H1 (cell line): ENCODE results near the gene CTDNEP1. TPM values are rescaled to one million over a fixed set of nuclear protein-coding genes. Genes with fewer than 3 reads are reported as not detected.
A peak's percentile ranks its signal among the peaks of the same experiment; 100 is the strongest.

Experiments used
- CTCF ChIA-PET: fragments of 300-600 bp; sonication (Branson Sonifier 250); formaldehyde crosslinking; loops from one replicate; lab custom pipeline; 2021; ENCODE audit not compliant: partially characterized antibody; lab: Charles Lee
- POLR2A ChIA-PET: fragments of 300-600 bp; sonication (Branson Sonifier 250); formaldehyde crosslinking; loops from one replicate; lab custom pipeline; 2021; ENCODE audit warnings: inconsistent platforms; ENCODE audit not compliant: partially characterized antibody; lab: Charles Lee
- DNase-seq, 2 experiments: peaks; one replicate each; pipeline versions ENCODE4 v3.0.0 to v3.0.0-alpha.2; 2010 to 2022; ENCODE audit warnings: low spot score in 2 of 2, low read depth in 1 of 2, mixed read lengths in 1 of 2
- FAIRE-seq: peaks from 2 replicates; lab custom pipeline; 2011; peaks lifted over from hg19 to GRCh38; lab: Jason Lieb, UNC
- H2AFZ ChIP-seq: 2 replicates; pipeline ENCODE4 v1.8.1; 2012; ENCODE audit warnings: low read length, inconsistent platforms
- H2AK5ac ChIP-seq: 2 replicates; pipeline ENCODE4 v1.6.1; 2013; ENCODE audit warnings: low read depth, low read length
- H2BK120ac ChIP-seq: replicated peaks from 2 replicates; pipeline ENCODE3; 2013; ENCODE audit warnings: low read depth, low read length, inconsistent platforms
- H2BK12ac ChIP-seq: 2 replicates; pipeline ENCODE4 v1.6.1; 2013; ENCODE audit warnings: low read depth, low read length
- H2BK15ac ChIP-seq: 2 replicates; pipeline ENCODE4 v1.6.1; 2013; ENCODE audit warnings: low read length
- H2BK20ac ChIP-seq: 2 replicates; pipeline ENCODE4 v1.6.1; 2013; ENCODE audit warnings: low read length
- H2BK5ac ChIP-seq: 2 replicates; pipeline ENCODE4 v1.6.1; 2013; ENCODE audit warnings: low read depth, low read length
- H3K14ac ChIP-seq: 2 replicates; pipeline ENCODE4 v1.6.1; 2013; ENCODE audit warnings: inconsistent platforms; ENCODE audit not compliant: insufficient read length
- H3K18ac ChIP-seq: 2 replicates; pipeline ENCODE4 v1.6.1; 2013; ENCODE audit warnings: low read length; ENCODE audit errors: extremely low read depth
- H3K23ac ChIP-seq: 2 replicates; pipeline ENCODE4 v1.6.1; 2013; ENCODE audit warnings: inconsistent platforms; ENCODE audit not compliant: insufficient read length
- H3K23me2 ChIP-seq: 2 replicates; pipeline ENCODE4 v1.6.1; 2013; ENCODE audit warnings: low read depth, low read length
- H3K27ac ChIP-seq: 2 replicates; pipeline ENCODE4 v1.6.1; 2011; ENCODE audit warnings: low read depth, low read length, inconsistent platforms
- H3K27me3 ChIP-seq, 4 experiments: replicated peaks in 1 of 4; 1 replicate in 1 of 4; 2 replicates in 3 of 4; pipeline versions ENCODE4 v1.6.1 to v1.8.1; 2011 to 2013; ENCODE audit warnings: low read length in 3 of 4, mild to moderate bottlenecking in 3 of 4, inconsistent platforms in 2 of 4, mixed read lengths in 2 of 4, moderate library complexity in 1 of 4; ENCODE audit not compliant: control insufficient read depth in 3 of 4, insufficient read depth in 3 of 4; ENCODE audit errors: extremely low read depth in 1 of 4
- H3K36me3 ChIP-seq, 4 experiments: 2 replicates each; pipeline versions ENCODE4 v1.6.1 to v1.8.1; 2011 to 2013; ENCODE audit warnings: mild to moderate bottlenecking in 4 of 4, low read length in 3 of 4, moderate library complexity in 2 of 4, control low read depth in 1 of 4, inconsistent platforms in 1 of 4; ENCODE audit not compliant: insufficient read depth in 4 of 4, control insufficient read depth in 2 of 4
- H3K4ac ChIP-seq: replicated peaks from 2 replicates; pipeline ENCODE3; 2013; ENCODE audit warnings: low read length, low read depth, mixed read lengths, inconsistent platforms; ENCODE audit not compliant: insufficient read length
- H3K4me1 ChIP-seq, 4 experiments: replicated peaks in 1 of 4; 1 replicate in 1 of 4; 2 replicates in 3 of 4; pipeline versions ENCODE4 v1.6.1 to v1.8.1; 2011 to 2013; ENCODE audit warnings: low read length in 3 of 4, inconsistent platforms in 2 of 4, mixed read lengths in 1 of 4; ENCODE audit not compliant: insufficient read depth in 4 of 4, control insufficient read depth in 3 of 4
- H3K4me2 ChIP-seq, 2 experiments: 2 replicates each; pipeline versions ENCODE4 v1.6.1 to v1.8.1; 2011 to 2013; ENCODE audit warnings: low read depth in 2 of 2, low read length in 2 of 2, control low read depth in 1 of 2, inconsistent platforms in 1 of 2, mild to moderate bottlenecking in 1 of 2; ENCODE audit not compliant: insufficient read depth in 1 of 2
- H3K4me3 ChIP-seq, 4 experiments: fragments of 200-600, 300-600 bp in 1 of 4; sonication (generic), shearing (Covaris generic), sonication (Bioruptor Twin) in 1 of 4; 2 replicates each; pipeline versions ENCODE4 v1.5.1 to v1.8.1; 2011 to 2016; ENCODE audit warnings: low read length in 4 of 4, low read depth in 3 of 4, control low read depth in 2 of 4, inconsistent platforms in 2 of 4, mild to moderate bottlenecking in 2 of 4, mixed read lengths in 1 of 4, moderate library complexity in 1 of 4; ENCODE audit not compliant: insufficient read depth in 2 of 4; ENCODE audit errors: extremely low read depth in 1 of 4
- H3K56ac ChIP-seq: replicated peaks from 2 replicates; pipeline ENCODE3; 2013; ENCODE audit warnings: low read depth, mild to moderate bottlenecking, mixed read lengths, low read length, inconsistent platforms; ENCODE audit not compliant: insufficient read length
- H3K79me1 ChIP-seq: 2 replicates; pipeline ENCODE4 v1.6.1; 2013; ENCODE audit warnings: low read depth, low read length, control low read depth
- H3K79me2 ChIP-seq, 2 experiments: 2 replicates each; pipeline versions ENCODE4 v1.6.1 to v1.8.1; 2012 to 2013; ENCODE audit warnings: low read length in 2 of 2, mild to moderate bottlenecking in 2 of 2, inconsistent platforms in 1 of 2; ENCODE audit not compliant: insufficient read depth in 2 of 2, control insufficient read depth in 1 of 2
- H3K9ac ChIP-seq, 4 experiments: replicated peaks in 1 of 4; 1 replicate in 1 of 4; 2 replicates in 3 of 4; pipeline versions ENCODE4 v1.6.1 to v1.8.1; 2011 to 2013; ENCODE audit warnings: low read depth in 3 of 4, low read length in 3 of 4, control low read depth in 2 of 4, mild to moderate bottlenecking in 2 of 4, moderate library complexity in 2 of 4, inconsistent platforms in 1 of 4; ENCODE audit errors: extremely low read depth in 1 of 4
- H3K9me3 ChIP-seq, 2 experiments: 2 replicates each; pipeline versions ENCODE4 v1.6.1 to v1.8.1; 2012 to 2013; ENCODE audit warnings: mild to moderate bottlenecking in 2 of 2, moderate library complexity in 2 of 2, control low read depth in 1 of 2, inconsistent platforms in 1 of 2, low read depth in 1 of 2, low read length in 1 of 2, mixed read lengths in 1 of 2; ENCODE audit not compliant: insufficient read depth in 2 of 2
- H4K20me1 ChIP-seq, 2 experiments: replicated peaks in 1 of 2; 2 replicates each; pipeline versions ENCODE3 to v1.8.1; 2011 to 2013; ENCODE audit warnings: inconsistent platforms in 2 of 2, low read length in 2 of 2, mild to moderate bottlenecking in 1 of 2; ENCODE audit not compliant: insufficient read depth in 2 of 2, control insufficient read depth in 1 of 2
- H4K5ac ChIP-seq: 2 replicates; pipeline ENCODE4 v1.6.1; 2013; ENCODE audit warnings: low read length, low read depth, mixed read lengths, inconsistent platforms; ENCODE audit not compliant: insufficient read length
- H4K8ac ChIP-seq: 2 replicates; pipeline ENCODE4 v1.8.0; 2013; ENCODE audit warnings: mild to moderate bottlenecking, moderate library complexity, low read length, inconsistent platforms; ENCODE audit not compliant: insufficient read depth; ENCODE audit errors: extremely low read depth
- H4K91ac ChIP-seq: replicated peaks from 2 replicates; pipeline ENCODE3; 2013; ENCODE audit warnings: low read length, mixed read lengths, inconsistent platforms; ENCODE audit not compliant: insufficient read length
- ASH2L ChIP-seq: fragments of 200-600, 300-600 bp; sonication (generic); IDR thresholded peaks from one replicate; pipeline ENCODE4 v1.7.1; 2017; ENCODE audit warnings: low read length
- CEBPB ChIP-seq: IDR thresholded peaks from 2 replicates; pipeline ENCODE4 v1.6.1; 2012; ENCODE audit warnings: low read depth, low read length
- CHD1 ChIP-seq: IDR thresholded peaks from 2 replicates; pipeline ENCODE4 v1.6.1; 2012; ENCODE audit warnings: low read depth, low read length, improper control_type of control experiment
- GTF2F1 ChIP-seq: IDR thresholded peaks from 2 replicates; pipeline ENCODE4 v1.6.1; 2012; ENCODE audit warnings: low read depth, low read length, improper control_type of control experiment, borderline replicate concordance
- KDM1A ChIP-seq: fragments of 200-600, 300-600 bp; sonication (generic); IDR thresholded peaks from 2 replicates; pipeline ENCODE4 v1.7.1; 2016; ENCODE audit warnings: mild to moderate bottlenecking, low read length, borderline replicate concordance
- NANOG ChIP-seq: IDR thresholded peaks from 2 replicates; pipeline ENCODE4 v1.6.1; 2011; ENCODE audit warnings: low read length, low read depth, mild to moderate bottlenecking, inconsistent platforms; ENCODE audit not compliant: insufficient read depth, poor library complexity, severe bottlenecking
- PHF8 ChIP-seq: fragments of 200-600 bp; sonication (generic); conservative IDR thresholded peaks from 2 replicates; pipeline ENCODE4 v1.7.1; 2012; ENCODE audit warnings: low read depth, mild to moderate bottlenecking, inconsistent platforms, low read length, moderate library complexity
- POLR2A ChIP-seq, 2 experiments: IDR thresholded peaks; 1 replicate in 1 of 2; 2 replicates in 1 of 2; pipeline ENCODE4 v1.6.1; 2011; ENCODE audit warnings: low read depth in 2 of 2, low read length in 2 of 2, mild to moderate bottlenecking in 2 of 2; ENCODE audit errors: control extremely low read depth in 1 of 2
- POU5F1 ChIP-seq: IDR thresholded peaks from 2 replicates; pipeline ENCODE4 v1.6.1; 2011; ENCODE audit warnings: low read depth, mild to moderate bottlenecking, low read length, moderate library complexity
- RBBP5 ChIP-seq: IDR thresholded peaks from 2 replicates; pipeline ENCODE4 v1.7.1; 2012; ENCODE audit warnings: low read depth, mild to moderate bottlenecking, inconsistent platforms, low read length, moderate library complexity, borderline replicate concordance
- SIRT6 ChIP-seq: IDR thresholded peaks from one replicate; pipeline ENCODE4 v1.7.1; 2012; ENCODE audit warnings: low read length, inconsistent platforms
- SIX5 ChIP-seq: IDR thresholded peaks from 2 replicates; pipeline ENCODE4 v1.6.1; 2011; ENCODE audit warnings: mild to moderate bottlenecking, low read depth, low read length
- SP1 ChIP-seq: IDR thresholded peaks from 2 replicates; pipeline ENCODE4 v1.6.1; 2011; ENCODE audit warnings: low read depth, low read length
- WGBS, 2 experiments: shearing (Covaris generic) in 1 of 2; methylation state at CpG; one replicate each; pipeline versions ENCODE4 v1.1.6 to v1.1.7; 2013 to 2015; ENCODE audit warnings: low lambda C conversion rate in 2 of 2, mixed read lengths in 2 of 2, inconsistent platforms in 1 of 2, low coverage in 1 of 2, missing lambda C conversion rate in 1 of 2; ENCODE audit not compliant: insufficient replicate concordance in 2 of 2, insufficient coverage in 1 of 2, insufficient read length in 1 of 2; ENCODE audit errors: extremely low coverage in 1 of 2, missing lambda C conversion rate in 1 of 2; 5-methylcytosine and 5-hydroxymethylcytosine counted together
- polyA plus RNA-seq, 7 experiments: library from polyadenylated mRNA; depleted of rRNA in 3 of 7; stranded (reverse) in 5 of 7; unstranded in 2 of 7; fragments of >200 nt in 5 of 7; fragments of 200-250 nt in 2 of 7; gene quantifications; 1 replicate in 5 of 7; 2 replicates in 1 of 7; 4 replicates in 1 of 7; pipeline versions ENCODE4 v1.2.1 to v1.2.3, GENCODE V29; 2011 to 2013; ENCODE audit warnings: missing spikeins in 2 of 7, mixed read lengths in 2 of 7
- total RNA-seq: library from RNA; stranded (reverse); fragmentation: NEBNext Ultra II Directional; extraction: Animal tissue kit (Norgen Biotek cat#: 25700); gene quantifications from 2 replicates; pipeline ENCODE4 v1.2.1, GENCODE V29; 2021

Gene CTDNEP1
- total and polyA plus RNA-seq, 2 of the 8 experiments (the other 6 are each of a cell fraction or from before 2014, with no cell fraction given): 114 to 123 TPM

DNA sequence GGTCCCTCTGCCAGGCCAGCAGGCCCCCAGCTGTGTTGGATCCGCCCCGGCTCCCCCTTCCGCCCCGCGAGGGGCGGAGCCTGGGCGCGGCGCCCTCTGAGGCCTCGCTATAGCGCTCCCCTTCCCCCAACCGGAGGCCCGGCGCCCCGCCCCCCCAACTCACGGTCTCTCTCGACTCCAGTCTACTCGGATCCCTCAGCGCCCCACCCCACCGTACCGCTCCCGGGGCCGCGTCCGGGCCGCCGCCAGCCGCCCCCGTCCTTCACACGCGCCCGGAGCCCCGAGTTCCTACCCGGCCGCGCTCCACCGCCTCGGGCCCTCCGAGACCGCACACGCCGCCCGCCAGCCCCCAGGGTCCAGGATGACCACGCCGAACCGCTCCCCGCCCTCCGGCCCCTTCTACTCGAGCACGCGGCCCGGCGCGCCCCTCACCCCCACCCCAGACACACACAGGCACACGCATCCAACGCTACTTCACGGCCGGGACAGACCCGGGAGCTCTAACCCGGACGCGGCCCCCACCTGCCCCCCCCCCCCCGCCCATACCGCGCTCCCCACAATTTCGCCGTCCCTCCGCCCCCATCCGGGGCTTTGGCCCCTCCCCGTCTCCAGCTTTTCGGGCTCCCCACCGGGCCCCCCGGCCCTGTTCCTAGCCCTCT, 13.6 kb downstream of the CTDNEP1 start:
- peak overlapping the region; percentile 56 to 95 (median 92) for H3K4me3 ChIP-seq
- H2BK12ac ChIP-seq: no peak overlapping the region
- H3K36me3 ChIP-seq: peaks cover 15 to 36% (median 22%) of the 10 kb centered on the region in 4 experiments; a peak in 6 of 8 replicates
- H4K91ac ChIP-seq: no peak overlapping the region
- peak overlapping the region; percentile 19 for H4K5ac ChIP-seq
- no peak overlapping the region for H3K18ac ChIP-seq
- no peak overlapping the region for H3K14ac ChIP-seq
- peak overlapping the region; percentile 66; the same call in 1 of the 2 replicates for H3K27ac ChIP-seq
- peak overlapping the region; percentile 74 to 77 for H3K4me2 ChIP-seq
- peak in 1 of 2 experiments; percentile 94 for DNase-seq
- POLR2A ChIA-PET: interaction anchor here (0.6 to 19.7 kb wide), 15 partner anchors 10 to 171 kb away, joined by 3 to 386 read pairs (median 10); partner anchors contain the start of genes ACADVL, ACAP1, CLDN7 and CTDNEP1
- no peaks in the 10 kb centered on the region for H3K27me3 ChIP-seq
- H3K79me2 ChIP-seq: peaks cover 3 to 59% of the 10 kb centered on the region in 2 experiments; a peak in 3 of 4 replicates
- H2BK20ac ChIP-seq: no peak overlapping the region
- no peak overlapping the region for H2AK5ac ChIP-seq
- H3K23me2 ChIP-seq: peaks cover 14% of the 10 kb centered on the region
- CTCF ChIA-PET: interaction anchor here (0.5 to 6.4 kb wide), 4 partner anchors 13 to 59 kb away, joined by 3 to 46 read pairs (median 4); partner anchors contain the start of genes ACADVL and DLG4
- H4K8ac ChIP-seq: peak overlapping the region; percentile 66; the same call in 1 of the 2 replicates
- no peak overlapping the region for H2AFZ ChIP-seq
- no peak overlapping the region for H2BK120ac ChIP-seq
- H2BK5ac ChIP-seq: peak overlapping the region; percentile 87
- peak overlapping the region; percentile 34 to 76 (median 69); a peak in 6 of 7 replicates for H3K9ac ChIP-seq
- peaks cover 8 to 19% of the 10 kb centered on the region in 2 experiments for H4K20me1 ChIP-seq
- H3K56ac ChIP-seq: no peak overlapping the region
- no peak overlapping the region for H3K23ac ChIP-seq
- no peak overlapping the region for H3K4ac ChIP-seq
- FAIRE-seq: no peak
- WGBS, 2 experiments: 0% methylated on average over 3 of the region's 73 CpGs; no CpG with 5 or more reads in 1 of the 2 experiments
- H3K4me1 ChIP-seq: peaks cover 5 to 24% (median 12%) of the 10 kb centered on the region in 4 experiments
- H2BK15ac ChIP-seq: no peak overlapping the region
- peaks cover 8% of the 10 kb centered on the region; the same call in 1 of the 2 replicates for H3K79me1 ChIP-seq
- no peaks in the 10 kb centered on the region for H3K9me3 ChIP-seq
- TF ChIP-seq GTF2F1 (no peak), RBBP5 (no peak), CHD1 (no peak), POU5F1 (no peak), NANOG (no peak), KDM1A (no peak), POLR2A (IDR thresholded peaks at IDR 0.05; ENCODE audit: control extremely low read depth in 1 of 2, low read depth in 2 of 2, low read length in 2 of 2) (peak; percentile 37 to 56; a peak in 2 of 3 replicates), PHF8 (peak; percentile 62), SIX5 (no peak), CEBPB (no peak), SP1 (peak; percentile 77), ASH2L (peak; percentile 53), SIRT6 (no peak)
